Ovary (tissue), 3 donors: ENCODE results near the gene NAPSA.

Experiments used
- EP300 ChIP-seq: sonication (generic); formaldehyde crosslinking; IDR thresholded peaks from one replicate; pipeline ENCODE4 v1.6.1; 2017; ENCODE audit warnings: antibody characterized with exemption
- TF ChIP-seq, protein P1 (sequence below), 3 donors: fragments of 450-650 bp in 2 of 3; fragments of 200-600 bp in 1 of 3; IDR thresholded peaks; one replicate each; pipeline versions ENCODE4 v1.5.1 to v1.8.0; 2016 to 2022; ENCODE audit warnings: antibody characterized with exemption in 3 of 3, mild to moderate bottlenecking in 1 of 3
- donor health status: DM: no; HTN: no; CAD: no.

DNA sequence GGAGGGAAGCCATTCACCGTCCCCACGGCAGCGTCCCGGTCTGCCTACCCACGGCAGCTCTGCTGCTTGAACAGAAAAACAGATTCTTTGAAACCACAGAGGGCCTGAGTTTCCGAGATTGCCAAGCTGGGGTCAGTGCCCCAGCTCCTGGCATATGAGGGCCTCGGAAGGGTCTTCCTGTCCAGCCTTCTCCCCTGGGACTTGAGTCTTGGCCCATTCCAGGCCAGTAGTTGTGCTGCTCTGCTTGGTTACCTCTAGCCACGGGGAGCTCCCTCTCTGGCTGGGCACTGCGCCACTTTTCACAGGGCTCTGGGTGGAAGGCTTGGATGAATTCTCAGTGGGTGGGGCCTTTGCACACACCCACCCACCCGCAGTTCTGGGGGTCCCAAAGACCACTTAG is 44.7 kb upstream of the NAPSA start:
- TF ChIP-seq EP300, result no peak
- TF ChIP-seq, protein P1, sequence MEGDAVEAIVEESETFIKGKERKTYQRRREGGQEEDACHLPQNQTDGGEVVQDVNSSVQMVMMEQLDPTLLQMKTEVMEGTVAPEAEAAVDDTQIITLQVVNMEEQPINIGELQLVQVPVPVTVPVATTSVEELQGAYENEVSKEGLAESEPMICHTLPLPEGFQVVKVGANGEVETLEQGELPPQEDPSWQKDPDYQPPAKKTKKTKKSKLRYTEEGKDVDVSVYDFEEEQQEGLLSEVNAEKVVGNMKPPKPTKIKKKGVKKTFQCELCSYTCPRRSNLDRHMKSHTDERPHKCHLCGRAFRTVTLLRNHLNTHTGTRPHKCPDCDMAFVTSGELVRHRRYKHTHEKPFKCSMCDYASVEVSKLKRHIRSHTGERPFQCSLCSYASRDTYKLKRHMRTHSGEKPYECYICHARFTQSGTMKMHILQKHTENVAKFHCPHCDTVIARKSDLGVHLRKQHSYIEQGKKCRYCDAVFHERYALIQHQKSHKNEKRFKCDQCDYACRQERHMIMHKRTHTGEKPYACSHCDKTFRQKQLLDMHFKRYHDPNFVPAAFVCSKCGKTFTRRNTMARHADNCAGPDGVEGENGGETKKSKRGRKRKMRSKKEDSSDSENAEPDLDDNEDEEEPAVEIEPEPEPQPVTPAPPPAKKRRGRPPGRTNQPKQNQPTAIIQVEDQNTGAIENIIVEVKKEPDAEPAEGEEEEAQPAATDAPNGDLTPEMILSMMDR (IDR thresholded peaks at IDR 0.05), result no peak
